Prostate gland (tissue), 2 donors: ENCODE data around the gene C16orf86. TPM values are rescaled to one million over a fixed set of nuclear protein-coding genes. Genes with fewer than 3 reads are reported as not detected.
"Not testable (repeated sequence)": the region's sequence is repeated elsewhere in the genome, so short reads cannot be mapped to it uniquely, and the experiment has no call there.

Source experiments
- DNase-seq: peaks from one replicate; pipeline ENCODE4 v3.0.0-alpha.2; 2019; ENCODE audit warnings: low spot score
- H3K27ac ChIP-seq, 2 donors: fragments of 200-600 bp; sonication (generic); 2 replicates each; pipeline ENCODE4 v1.5.1; 2017 to 2019
- H3K27me3 ChIP-seq: fragments of 200-600 bp; sonication (generic); replicated peaks from 2 replicates; pipeline ENCODE4 v1.5.1; 2019; ENCODE audit not compliant: insufficient read depth
- H3K36me3 ChIP-seq, 2 donors: fragments of 200-600 bp; sonication (generic); 1 replicate in 1 of 2; 2 replicates in 1 of 2; pipeline versions ENCODE4 v1.5.1 to v1.8.1; 2017 to 2019
- H3K4me1 ChIP-seq: fragments of 200-600 bp; sonication (generic); replicated peaks from 2 replicates; pipeline ENCODE4 v1.5.1; 2019
- H3K4me3 ChIP-seq, 2 donors: fragments of 200-600 bp; sonication (generic); 2 replicates each; pipeline ENCODE4 v1.5.1; 2017 to 2019
- H3K9me3 ChIP-seq: fragments of 200-600 bp; sonication (generic); 2 replicates; pipeline ENCODE4 v1.5.1; 2017
- POLR2A ChIP-seq: fragments of 450-650 bp; IDR thresholded peaks from one replicate; pipeline ENCODE4 v1.6.1; 2016; ENCODE audit warnings: antibody characterized with exemption, mild to moderate bottlenecking
- POLR2AphosphoS5 ChIP-seq: sonication (generic); formaldehyde crosslinking; IDR thresholded peaks from one replicate; pipeline ENCODE4 v1.6.1; 2017; ENCODE audit warnings: antibody characterized with exemption
- WGBS: methylation state at CpG from one replicate; pipeline ENCODE4 v1.1.5; 2018; 5-methylcytosine and 5-hydroxymethylcytosine counted together
- intact Hi-C: fragments of 100-400 bp; cut with DNase I; formaldehyde crosslinking; loops from one replicate; pipeline ENCODE4 v1.14.2; 2022
- total RNA-seq, 2 donors: library from RNA; depleted of rRNA; stranded (reverse); fragments of >200 nt; gene quantifications; one replicate each; pipeline ENCODE4 v1.1.0, GENCODE V29; 2016
- TF ChIP-seq, protein P1 (sequence below), 4 experiments: fragments of 200-600 bp in 2 of 4; fragments of 450-650 bp in 2 of 4; sonication (generic) in 2 of 4; IDR thresholded peaks; 1 replicate in 3 of 4; 2 replicates in 1 of 4; pipeline ENCODE4 v1.5.1; 2016 to 2019; ENCODE audit warnings: antibody characterized with exemption in 4 of 4, mild to moderate bottlenecking in 2 of 4, moderate library complexity in 2 of 4

C16orf86 gene
- total RNA-seq, 2 donors from 2014 or later, result 10.0 to 18.3 TPM

DNA sequence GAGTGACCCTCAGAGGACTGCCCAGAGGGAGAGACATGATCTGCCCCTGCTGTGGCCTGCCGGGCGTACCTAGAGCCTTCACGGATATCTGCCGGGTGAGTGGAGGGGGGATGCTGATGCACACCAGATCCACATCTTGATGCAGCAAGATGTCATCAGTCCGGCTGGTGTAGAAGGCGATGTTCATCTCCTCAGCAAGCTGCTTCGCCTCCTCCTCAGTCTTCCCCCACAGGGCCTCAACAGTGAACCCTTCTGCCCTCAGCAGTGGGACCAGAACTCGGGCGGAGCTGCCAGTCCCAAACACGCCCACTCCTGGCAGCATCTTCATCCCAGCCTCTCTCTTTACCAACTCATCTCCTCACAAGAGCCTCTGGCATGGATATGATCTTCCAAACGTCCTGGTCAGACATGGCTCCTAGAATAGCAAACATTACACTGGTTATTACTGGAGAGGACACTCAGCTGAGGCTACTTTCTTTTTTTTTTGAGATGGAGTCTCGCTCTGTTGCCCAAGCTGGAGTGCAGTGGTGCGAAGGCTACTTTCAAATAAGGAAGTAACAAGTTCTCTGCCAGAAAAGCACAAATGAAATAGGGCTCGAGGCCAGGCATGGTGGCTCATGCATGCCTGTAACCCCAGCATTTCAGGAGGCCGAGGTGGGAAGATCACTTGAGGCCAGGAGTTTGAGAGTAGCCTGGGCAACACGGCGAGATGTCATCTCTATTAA lies 18.9 kb downstream of the C16orf86 start:
- Histone ChIP-seq H3K27ac (peak overlapping the region in 1 of 2 donors; percentile 15), H3K4me3 (no peak overlapping the region)
- intact Hi-C loops, result no loop called here

DNA sequence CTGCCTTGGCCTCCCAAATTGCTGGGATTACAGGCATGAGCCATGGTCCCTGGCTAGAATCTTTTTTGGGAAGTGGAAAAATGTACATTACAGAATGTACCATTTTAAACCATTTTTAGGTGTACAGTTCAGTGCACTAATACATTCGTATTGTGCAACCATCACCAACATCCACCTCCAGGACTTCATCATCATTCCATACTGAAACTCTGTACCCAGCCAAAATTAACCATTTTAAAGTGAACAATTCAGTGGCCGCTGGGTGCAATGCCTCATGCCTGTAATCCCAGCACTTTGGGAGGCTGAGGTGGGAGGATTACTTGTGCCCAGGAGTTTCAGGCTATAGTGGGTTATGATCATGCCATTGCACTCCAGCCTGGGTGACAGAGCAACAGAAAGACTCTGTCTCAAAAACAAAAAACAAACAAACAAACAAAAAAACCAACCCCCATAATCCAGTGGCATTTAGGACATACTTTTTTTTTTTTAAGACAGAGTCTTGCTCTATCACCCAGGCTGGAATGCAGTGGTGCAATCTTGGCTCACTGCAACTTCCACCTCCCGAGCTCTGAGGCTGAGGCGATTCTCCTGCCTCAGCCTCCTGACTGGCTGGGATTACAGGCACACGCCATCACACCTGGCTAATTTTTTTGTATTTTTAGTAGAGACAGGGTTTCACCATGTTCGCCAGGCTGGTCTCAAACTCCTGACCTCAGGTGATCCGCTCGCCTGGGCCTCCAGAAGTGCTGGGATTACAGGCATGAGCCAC lies 27.1 kb downstream of the C16orf86 start:
- H3K36me3 ChIP-seq, H3K27ac ChIP-seq, H3K4me3 ChIP-seq, H3K27me3 ChIP-seq, H3K9me3 ChIP-seq, H3K4me1 ChIP-seq, DNase-seq, intact Hi-C loops: not testable (repeated sequence)
- WGBS, result 92% methylated on average over 8 of the region's 8 CpGs

More for the DNA sequence above, 18.9 kb downstream of the C16orf86 start:
- TF ChIP-seq, protein P1, sequence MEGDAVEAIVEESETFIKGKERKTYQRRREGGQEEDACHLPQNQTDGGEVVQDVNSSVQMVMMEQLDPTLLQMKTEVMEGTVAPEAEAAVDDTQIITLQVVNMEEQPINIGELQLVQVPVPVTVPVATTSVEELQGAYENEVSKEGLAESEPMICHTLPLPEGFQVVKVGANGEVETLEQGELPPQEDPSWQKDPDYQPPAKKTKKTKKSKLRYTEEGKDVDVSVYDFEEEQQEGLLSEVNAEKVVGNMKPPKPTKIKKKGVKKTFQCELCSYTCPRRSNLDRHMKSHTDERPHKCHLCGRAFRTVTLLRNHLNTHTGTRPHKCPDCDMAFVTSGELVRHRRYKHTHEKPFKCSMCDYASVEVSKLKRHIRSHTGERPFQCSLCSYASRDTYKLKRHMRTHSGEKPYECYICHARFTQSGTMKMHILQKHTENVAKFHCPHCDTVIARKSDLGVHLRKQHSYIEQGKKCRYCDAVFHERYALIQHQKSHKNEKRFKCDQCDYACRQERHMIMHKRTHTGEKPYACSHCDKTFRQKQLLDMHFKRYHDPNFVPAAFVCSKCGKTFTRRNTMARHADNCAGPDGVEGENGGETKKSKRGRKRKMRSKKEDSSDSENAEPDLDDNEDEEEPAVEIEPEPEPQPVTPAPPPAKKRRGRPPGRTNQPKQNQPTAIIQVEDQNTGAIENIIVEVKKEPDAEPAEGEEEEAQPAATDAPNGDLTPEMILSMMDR (IDR thresholded peaks at IDR 0.05), result no peak
- TF ChIP-seq POLR2AphosphoS5 (no peak), POLR2A (no peak)
- H3K4me1 ChIP-seq, result no peaks in the 10 kb centered on the region
- no peaks in the 10 kb centered on the region for H3K9me3 ChIP-seq
- DNase-seq, result no peak
- H3K36me3 ChIP-seq, result no peaks in the 10 kb centered on the region
- WGBS, result 85% methylated on average over 17 of the region's 17 CpGs
- H3K27me3 ChIP-seq, result no peaks in the 10 kb centered on the region

DNA sequence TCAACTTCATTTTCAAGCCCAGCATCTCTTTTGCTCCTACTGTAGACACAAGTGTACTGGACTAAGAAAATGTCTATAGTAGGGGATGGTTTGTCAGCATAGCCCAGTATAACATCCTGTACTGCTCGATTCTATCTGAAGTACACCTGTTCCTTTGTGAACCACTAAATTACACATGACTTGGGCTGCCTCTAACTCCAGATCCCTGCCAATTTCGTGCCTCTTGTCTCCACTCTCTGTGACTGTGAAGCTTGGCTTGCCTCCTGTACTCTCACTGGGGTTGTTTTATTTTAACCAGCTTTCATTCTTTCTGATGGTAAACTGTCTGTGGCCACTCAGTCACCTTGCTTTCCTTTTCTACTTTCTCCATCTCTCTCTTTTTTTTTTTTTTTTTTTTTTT lies 28.0 kb downstream of the C16orf86 start:
- H3K4me1 ChIP-seq, result no peaks in the 10 kb centered on the region
- H3K4me3 ChIP-seq, result no peak overlapping the region
- intact Hi-C loops, result no loop called here
- DNase-seq, result no peak
- no peaks in the 10 kb centered on the region for H3K9me3 ChIP-seq
- WGBS, result 42% methylated on average over 2 of the region's 2 CpGs
- no peak for TF ChIP-seq POLR2AphosphoS5
- TF ChIP-seq POLR2A, result no peak
- TF ChIP-seq, protein P1 (IDR thresholded peaks at IDR 0.05), result no peak
- H3K36me3 ChIP-seq, result no peaks in the 10 kb centered on the region
- no peaks in the 10 kb centered on the region for H3K27me3 ChIP-seq
- no peak overlapping the region for H3K27ac ChIP-seq

DNA sequence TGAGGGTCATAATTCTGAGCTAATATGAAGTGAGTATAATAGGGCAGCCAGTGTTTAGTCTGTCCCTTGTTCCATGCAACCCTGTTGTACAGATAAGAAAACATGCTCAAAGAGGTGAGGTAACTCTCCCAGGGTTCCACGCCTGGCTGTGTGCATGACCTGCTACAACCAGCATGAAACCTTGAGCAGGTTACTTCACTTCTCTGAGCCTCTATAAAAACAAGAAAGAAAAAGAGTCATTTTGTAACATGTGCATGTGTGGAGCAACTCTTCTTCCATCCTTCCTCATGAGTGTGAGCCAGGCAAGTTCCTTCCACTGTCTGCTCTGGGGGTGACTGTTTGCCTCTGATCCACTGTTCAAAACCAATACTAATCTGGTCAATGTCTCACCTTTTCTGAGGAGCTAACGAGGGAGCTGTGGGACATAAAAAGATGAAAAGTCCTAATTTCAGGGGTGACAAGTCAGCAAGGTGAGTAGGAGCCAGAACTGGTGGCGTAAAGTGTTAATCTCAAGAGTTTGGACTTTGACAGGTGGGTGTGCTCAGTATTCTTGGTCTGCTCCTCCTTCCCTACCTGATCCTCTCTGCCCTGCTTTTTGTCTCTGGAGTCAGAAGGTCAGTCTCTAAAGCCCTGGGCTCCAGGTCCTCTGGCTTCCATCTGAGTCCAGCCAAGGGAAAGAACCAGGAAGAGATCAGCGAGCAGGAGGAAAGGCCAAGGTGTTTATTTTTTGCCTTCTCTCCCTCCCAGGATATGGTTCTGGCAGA lies 31.0 kb downstream of the C16orf86 start:
- no peak for DNase-seq
- Histone ChIP-seq H3K9me3 (no peaks in the 10 kb centered on the region), H3K4me3 (no peak overlapping the region), H3K36me3 (no peaks in the 10 kb centered on the region), H3K4me1 (no peaks in the 10 kb centered on the region), H3K27ac (no peak overlapping the region), H3K27me3 (no peaks in the 10 kb centered on the region)
- WGBS, result 83% methylated on average over 4 of the region's 4 CpGs
- intact Hi-C loops, result no loop called here
- TF ChIP-seq POLR2A (no peak), POLR2AphosphoS5 (no peak)
- TF ChIP-seq, protein P1 (IDR thresholded peaks at IDR 0.05), result no peak

DNA sequence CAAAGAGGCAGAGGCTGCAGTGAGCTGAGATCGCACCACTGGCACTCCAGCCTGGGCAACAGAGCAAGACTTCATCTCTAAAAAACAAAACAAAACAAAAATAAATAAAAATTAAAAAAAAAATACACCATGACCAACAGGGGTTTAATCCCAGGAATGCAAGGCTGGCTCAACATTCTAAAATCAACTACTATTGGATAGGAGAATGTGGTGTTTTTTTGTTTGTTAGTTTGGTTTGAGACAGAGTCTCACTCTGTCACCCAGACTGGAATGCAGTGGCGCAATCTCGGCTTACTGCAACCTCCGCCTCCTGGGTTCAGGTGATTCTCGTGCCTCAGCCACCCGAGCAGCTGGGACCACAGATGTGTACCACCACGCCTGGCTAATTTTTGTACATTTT lies 32.7 kb downstream of the C16orf86 start:
- Histone ChIP-seq H3K27me3 (no peaks in the 10 kb centered on the region), H3K27ac (no peak overlapping the region), H3K9me3 (no peaks in the 10 kb centered on the region), H3K4me3 (no peak overlapping the region), H3K36me3 (no peaks in the 10 kb centered on the region), H3K4me1 (no peaks in the 10 kb centered on the region)
- 98% methylated on average over 7 of the region's 7 CpGs for WGBS
- no peak for DNase-seq
- TF ChIP-seq, protein P1 (IDR thresholded peaks at IDR 0.05), result no peak
- no peak for TF ChIP-seq POLR2AphosphoS5
- TF ChIP-seq POLR2A, result no peak
- intact Hi-C loops, result no loop called here
